Upper lobe of right lung (tissue), 1 donor: ENCODE measurements around the gene AP4B1. TPM values are rescaled to one million over a fixed set of nuclear protein-coding genes. Genes with fewer than 3 reads are reported as not detected.

Source experiments
- ATAC-seq: fragments of 200-7000 bp; cut with Tn5 transposase; one replicate; pipeline ENCODE4 v1.9.1; 2020; ENCODE audit warnings: mild to moderate bottlenecking, moderate library complexity
- DNase-seq: peaks from one replicate; pipeline ENCODE4 v3.0.0-alpha.2; 2020
- H3K27ac ChIP-seq: fragments of 200-600 bp; one replicate; pipeline ENCODE4 v1.8.0; 2022
- H3K27me3 ChIP-seq: fragments of 200-600 bp; one replicate; pipeline ENCODE4 v1.8.0; 2022; ENCODE audit warnings: mild to moderate bottlenecking
- H3K36me3 ChIP-seq: fragments of 200-600 bp; one replicate; pipeline ENCODE4 v1.8.0; 2022
- H3K4me1 ChIP-seq: fragments of 200-600 bp; one replicate; pipeline ENCODE4 v1.8.0; 2022
- H3K4me3 ChIP-seq: fragments of 200-600 bp; one replicate; pipeline ENCODE4 v1.8.0; 2022; ENCODE audit warnings: mild to moderate bottlenecking
- H3K9me3 ChIP-seq: fragments of 200-600 bp; one replicate; pipeline ENCODE4 v1.8.0; 2022
- intact Hi-C: fragments of 100-400 bp; cut with DNase I; formaldehyde crosslinking; loops from one replicate; pipeline ENCODE4 v1.11.0; 2022
- total RNA-seq: library from RNA; stranded (reverse); fragmentation: NEBNext Ultra II Directional; extraction: Animal tissue kit (Norgen Biotek cat#: 25700); gene quantifications from one replicate; pipeline ENCODE4 v1.2.1, GENCODE V29; 2021
- TF ChIP-seq, protein P1 (sequence below): fragments of 200-600 bp; IDR thresholded peaks from one replicate; pipeline ENCODE4 v1.8.0; 2022; ENCODE audit warnings: antibody characterized with exemption
- donor health status: DM: no; HTN: yes; CAD: no; lungs with severe emphysema.

The AP4B1 gene
- total RNA-seq, 1 donor from 2014 or later, result 16.1 TPM

DNA sequence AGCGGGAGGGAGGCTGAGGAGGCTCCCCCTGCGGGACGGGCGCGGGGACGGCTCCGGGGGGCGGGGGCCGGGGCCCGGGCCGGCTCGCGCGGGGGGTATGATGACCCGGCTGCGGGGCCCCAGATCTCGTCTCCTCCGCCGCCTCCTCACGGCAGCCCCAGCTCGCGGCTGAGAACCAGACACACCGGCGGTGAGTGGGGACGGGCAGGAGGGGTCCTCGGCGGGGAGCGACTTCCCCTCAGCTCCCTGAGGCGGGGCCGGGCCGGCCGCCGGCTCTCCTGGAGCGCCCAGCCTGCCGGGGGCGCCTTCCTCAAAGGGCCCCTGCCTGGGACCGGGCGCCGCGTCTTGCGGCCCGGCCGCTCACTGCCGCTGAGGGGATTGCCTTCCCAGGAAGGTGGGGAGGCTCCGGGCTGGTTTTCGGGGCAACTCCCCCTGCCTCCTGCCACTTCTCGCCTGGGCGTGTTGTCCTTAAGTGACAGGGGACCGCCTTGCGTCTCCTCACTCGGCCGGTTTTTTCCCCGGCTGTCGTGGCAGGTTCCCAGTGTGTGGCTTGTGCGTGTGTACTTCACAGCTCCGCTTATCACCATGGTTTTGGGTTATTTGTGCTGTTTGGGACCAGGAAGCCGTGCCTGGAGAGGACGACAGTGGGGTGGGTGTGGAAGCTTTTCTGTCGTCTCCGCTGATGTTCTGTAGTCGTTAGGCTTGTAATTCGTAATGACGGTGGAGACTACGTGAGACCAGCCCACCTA is 25.3 kb upstream of the AP4B1 start:
- H3K27me3 ChIP-seq, result no peaks in the 10 kb centered on the region
- ATAC-seq (peak; percentile 66), DNase-seq (peak; percentile 85)
- H3K9me3 ChIP-seq, result no peaks in the 10 kb centered on the region
- H3K4me1 ChIP-seq, result peaks cover 36% of the 10 kb centered on the region
- TF ChIP-seq, protein P1, sequence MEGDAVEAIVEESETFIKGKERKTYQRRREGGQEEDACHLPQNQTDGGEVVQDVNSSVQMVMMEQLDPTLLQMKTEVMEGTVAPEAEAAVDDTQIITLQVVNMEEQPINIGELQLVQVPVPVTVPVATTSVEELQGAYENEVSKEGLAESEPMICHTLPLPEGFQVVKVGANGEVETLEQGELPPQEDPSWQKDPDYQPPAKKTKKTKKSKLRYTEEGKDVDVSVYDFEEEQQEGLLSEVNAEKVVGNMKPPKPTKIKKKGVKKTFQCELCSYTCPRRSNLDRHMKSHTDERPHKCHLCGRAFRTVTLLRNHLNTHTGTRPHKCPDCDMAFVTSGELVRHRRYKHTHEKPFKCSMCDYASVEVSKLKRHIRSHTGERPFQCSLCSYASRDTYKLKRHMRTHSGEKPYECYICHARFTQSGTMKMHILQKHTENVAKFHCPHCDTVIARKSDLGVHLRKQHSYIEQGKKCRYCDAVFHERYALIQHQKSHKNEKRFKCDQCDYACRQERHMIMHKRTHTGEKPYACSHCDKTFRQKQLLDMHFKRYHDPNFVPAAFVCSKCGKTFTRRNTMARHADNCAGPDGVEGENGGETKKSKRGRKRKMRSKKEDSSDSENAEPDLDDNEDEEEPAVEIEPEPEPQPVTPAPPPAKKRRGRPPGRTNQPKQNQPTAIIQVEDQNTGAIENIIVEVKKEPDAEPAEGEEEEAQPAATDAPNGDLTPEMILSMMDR, result no peak
- H3K27ac ChIP-seq, result peak overlapping the region; percentile 96
- intact Hi-C loops, result no loop called here
- H3K4me3 ChIP-seq, result peak overlapping the region; percentile 83
- H3K36me3 ChIP-seq, result no peaks in the 10 kb centered on the region

DNA sequence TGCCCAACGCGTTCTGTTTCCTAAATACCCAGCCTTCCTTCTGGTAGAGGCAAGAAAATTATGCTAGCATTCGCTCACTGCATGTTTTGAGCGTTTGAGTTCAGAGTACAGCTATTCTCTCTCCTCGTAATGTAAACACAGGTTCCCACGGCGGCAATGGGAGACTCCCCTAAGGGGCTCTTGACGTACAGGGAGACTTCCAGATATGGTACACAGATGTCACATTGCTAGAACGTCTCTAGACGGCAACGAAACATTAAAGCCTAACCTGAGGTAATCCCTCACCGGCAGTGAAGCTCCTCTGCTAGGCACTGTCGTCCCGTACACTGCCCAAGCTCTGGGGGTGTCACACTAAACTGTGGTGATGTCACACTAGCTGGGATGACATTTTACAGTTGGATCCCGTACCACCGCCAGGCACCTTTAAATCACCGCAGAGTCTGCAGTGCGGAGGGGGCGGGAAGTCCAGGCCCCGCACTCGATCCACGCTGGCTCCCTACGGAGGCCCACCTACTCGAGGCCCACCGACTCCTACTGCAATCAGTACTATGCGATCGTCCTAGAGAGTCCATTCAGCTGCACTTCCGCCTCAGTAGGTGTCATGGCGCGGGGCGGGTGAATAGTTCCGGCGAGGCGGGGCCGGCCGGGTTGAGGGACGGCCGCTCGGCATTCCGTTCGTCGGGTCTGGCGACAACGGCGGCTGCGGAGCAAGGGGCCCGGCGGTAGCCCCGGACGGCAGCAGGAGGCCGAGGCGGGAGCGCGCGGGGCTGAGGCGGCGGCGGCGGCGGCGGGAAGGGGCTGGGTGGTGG is 24.5 kb upstream of the AP4B1 start, which contains the start of gene HIPK1:
Gene HIPK1 (plus strand): TSS at position 384 of the 809 bp plus-strand sequence.
- intact Hi-C loops, result no loop called here
- H3K9me3 ChIP-seq, result no peaks in the 10 kb centered on the region
- DNase-seq (peak; percentile 97), ATAC-seq (peak; percentile 96)
- TF ChIP-seq, protein P1, result no peak
- H3K27me3 ChIP-seq, result no peaks in the 10 kb centered on the region
- H3K4me1 ChIP-seq, result peaks cover 31% of the 10 kb centered on the region
- H3K27ac ChIP-seq, result peak within 1 kb of the TSS; percentile 96
- H3K36me3 ChIP-seq, result no peaks in the 10 kb centered on the region
- peak within 1 kb of the TSS; percentile 83 for H3K4me3 ChIP-seq

DNA sequence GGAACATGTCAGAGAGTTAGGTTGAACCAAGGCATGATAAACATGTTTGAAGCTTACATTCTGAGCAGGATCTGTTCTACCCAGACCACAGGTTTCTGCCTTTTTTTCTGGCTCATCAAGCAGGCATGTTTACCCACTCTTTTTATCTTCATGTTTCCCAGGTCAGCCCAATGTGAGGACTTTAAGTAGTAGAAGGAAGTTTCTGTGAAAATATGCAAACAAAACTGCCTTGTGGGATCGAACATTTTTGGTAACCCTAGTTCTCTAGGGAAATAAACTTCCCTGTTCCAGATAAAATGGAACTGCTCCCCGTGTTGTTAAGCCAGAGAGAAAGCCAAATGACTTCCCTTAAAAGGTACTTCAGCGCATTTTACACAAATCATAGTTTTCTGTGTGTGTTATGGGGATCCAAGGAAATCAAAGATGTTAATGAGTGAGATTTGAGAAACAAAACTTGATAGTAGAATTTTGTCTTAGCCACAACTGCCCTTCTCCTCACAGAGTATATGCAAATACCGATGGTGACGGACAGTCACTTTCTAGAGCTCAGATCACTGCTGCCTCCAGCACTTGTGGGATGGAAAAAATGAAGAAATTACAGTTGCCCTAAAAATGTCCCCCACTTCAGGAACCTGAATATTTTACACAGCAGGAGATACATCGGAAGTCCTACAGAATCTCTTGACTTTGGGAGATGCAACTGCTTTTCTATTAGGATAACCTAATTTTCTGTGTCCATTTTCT is 23.8 kb upstream of the AP4B1 start:
- H3K4me3 ChIP-seq, result peak overlapping the region; percentile 83
- no peaks in the 10 kb centered on the region for H3K36me3 ChIP-seq
- TF ChIP-seq, protein P1, result no peak
- intact Hi-C loops, result no loop called here
- DNase-seq (no peak), ATAC-seq (no peak)
- H3K9me3 ChIP-seq, result no peaks in the 10 kb centered on the region
- peaks cover 24% of the 10 kb centered on the region for H3K4me1 ChIP-seq
- H3K27me3 ChIP-seq, result no peaks in the 10 kb centered on the region
- peak overlapping the region; percentile 96 for H3K27ac ChIP-seq

DNA sequence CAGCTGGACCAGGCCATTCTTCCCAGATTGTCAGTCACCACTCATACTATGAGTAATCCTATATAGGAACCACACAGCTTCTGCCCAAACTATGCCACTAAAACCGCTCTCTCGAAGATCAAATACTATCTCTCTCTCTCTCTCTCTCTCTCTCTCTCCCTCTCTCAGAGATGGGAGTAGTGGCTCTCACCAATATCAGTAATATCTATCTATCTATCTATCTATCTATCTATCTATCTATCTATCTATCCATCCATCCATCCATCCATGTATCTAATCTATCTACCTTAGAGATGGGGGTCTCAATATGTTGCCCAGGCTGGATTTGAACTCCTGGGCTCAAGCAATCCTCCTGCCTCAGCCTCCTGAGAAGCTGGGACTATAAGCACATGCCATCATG is 19.9 kb upstream of the AP4B1 start:
- Histone ChIP-seq H3K9me3 (no peaks in the 10 kb centered on the region), H3K27me3 (no peaks in the 10 kb centered on the region), H3K4me3 (no peak overlapping the region), H3K27ac (no peak overlapping the region), H3K36me3 (no peaks in the 10 kb centered on the region), H3K4me1 (no peaks in the 10 kb centered on the region)
- intact Hi-C loops, result no loop called here
- no peak for ATAC-seq
- TF ChIP-seq, protein P1, result no peak
- no peak for DNase-seq

DNA sequence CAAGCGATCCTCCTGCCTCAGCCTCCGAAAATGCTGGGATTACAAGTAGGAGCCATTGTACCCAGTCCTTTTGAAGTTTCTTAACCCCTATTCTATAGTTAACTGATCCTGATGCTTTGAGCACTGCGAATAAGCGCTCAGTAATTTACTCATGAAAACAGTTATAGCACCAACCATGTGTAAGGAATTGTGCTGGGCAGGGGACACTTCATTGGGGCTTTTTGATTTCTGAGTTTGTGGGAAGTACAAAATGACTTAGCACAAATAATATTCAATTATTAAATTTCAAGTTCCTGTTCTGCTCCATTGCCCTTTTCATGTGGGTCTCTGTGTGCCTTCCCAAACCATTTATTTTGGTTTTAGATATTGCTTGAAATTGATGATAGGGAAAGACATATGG is 18.4 kb upstream of the AP4B1 start:
- TF ChIP-seq, protein P1, result no peak
- H3K27ac ChIP-seq, result no peak overlapping the region
- no peaks in the 10 kb centered on the region for H3K36me3 ChIP-seq
- ATAC-seq, result no peak
- no peaks in the 10 kb centered on the region for H3K27me3 ChIP-seq
- H3K4me3 ChIP-seq, result no peak overlapping the region
- DNase-seq, result no peak
- H3K4me1 ChIP-seq, result no peaks in the 10 kb centered on the region
- H3K9me3 ChIP-seq, result no peaks in the 10 kb centered on the region
- intact Hi-C loops, result no loop called here
